Thoracic aorta (tissue), 2 donors: ENCODE results near the gene ZFPM1. TPM values are rescaled to one million over a fixed set of nuclear protein-coding genes. Genes with fewer than 3 reads are reported as not detected.

Experiments
- ATAC-seq: fragments of 150-250 bp; one replicate; pipeline ENCODE4 v1.8.0; 2017; ENCODE audit warnings: low read depth; ENCODE audit not compliant: insufficient number of reproducible peaks, low FRiP score
- DNase-seq: peaks from one replicate; pipeline ENCODE4 v3.0.0-alpha.2; 2020; ENCODE audit warnings: low spot score
- H3K27ac ChIP-seq, 2 donors: fragments of 200-600 bp; sonication (generic); 1 replicate in 1 of 2; 2 replicates in 1 of 2; pipeline ENCODE4 v1.5.1; 2016; ENCODE audit warnings: mild to moderate bottlenecking in 2 of 2, moderate library complexity in 2 of 2
- H3K27me3 ChIP-seq: fragments of 200-600 bp; sonication (generic); replicated peaks from 2 replicates; pipeline ENCODE4 v1.6.0; 2016; ENCODE audit warnings: mild to moderate bottlenecking; ENCODE audit not compliant: insufficient read depth
- H3K36me3 ChIP-seq: fragments of 200-600 bp; sonication (generic); one replicate; pipeline ENCODE4 v1.5.1; 2016
- H3K4me1 ChIP-seq, 2 donors: fragments of 200-600 bp; sonication (generic); 1 replicate in 1 of 2; 2 replicates in 1 of 2; pipeline versions ENCODE4 v1.5.1 to v1.6.0; 2016; ENCODE audit warnings: low read depth in 2 of 2, mild to moderate bottlenecking in 1 of 2; ENCODE audit not compliant: control insufficient read depth in 1 of 2
- H3K4me3 ChIP-seq: fragments of 200-600 bp; sonication (generic); 2 replicates; pipeline ENCODE4 v1.5.1; 2016; ENCODE audit warnings: mild to moderate bottlenecking
- H3K9me3 ChIP-seq: fragments of 200-600 bp; sonication (generic); 2 replicates; pipeline ENCODE4 v1.5.1; 2016
- CTCF ChIP-seq: fragments of 200-600 bp; sonication (generic); IDR thresholded peaks from one replicate; pipeline ENCODE4 v1.5.1; 2019; ENCODE audit warnings: antibody characterized with exemption
- total RNA-seq, 2 donors: library from RNA; depleted of rRNA; stranded (reverse); fragments of >200 nt; gene quantifications; one replicate each; pipeline versions ENCODE4 v1.1.0 to v1.2.3, GENCODE V29; 2016

The ZFPM1 gene
- total RNA-seq, 2 donors from 2014 or later: 1.8 to 2.5 TPM

GRCh38 chr16:88446736-88447135 is 6.3 kb upstream of the ZFPM1 start:
- no peaks in the 10 kb centered on the region for H3K27me3 ChIP-seq
- DNase-seq (no peak), ATAC-seq (no peak)
- no peak for TF ChIP-seq CTCF
- H3K9me3 ChIP-seq: no peaks in the 10 kb centered on the region
- H3K4me3 ChIP-seq: no peak overlapping the region
- no peak overlapping the region for H3K27ac ChIP-seq
- peaks cover 0 to 7% of the 10 kb centered on the region in 2 donors for H3K4me1 ChIP-seq
- H3K36me3 ChIP-seq: no peaks in the 10 kb centered on the region

- DNase-seq (no peak), ATAC-seq (no peak)
- Histone ChIP-seq H3K36me3 (no peaks in the 10 kb centered on the region), H3K27me3 (no peaks in the 10 kb centered on the region), H3K27ac (no peak overlapping the region), H3K4me3 (no peak overlapping the region), H3K9me3 (no peaks in the 10 kb centered on the region), H3K4me1 (peaks cover 0 to 12% of the 10 kb centered on the region in 2 donors)
- TF ChIP-seq CTCF: no peak
Measured at GRCh38 chr16:88447881-88448280, 5.2 kb upstream of the ZFPM1 start.

GRCh38 chr16:88448461-88449266 is 4.4 kb upstream of the ZFPM1 start:
- no peaks in the 10 kb centered on the region for H3K9me3 ChIP-seq
- H3K27me3 ChIP-seq: no peaks in the 10 kb centered on the region
- H3K36me3 ChIP-seq: no peaks in the 10 kb centered on the region
- no peak overlapping the region for H3K27ac ChIP-seq
- H3K4me3 ChIP-seq: no peak overlapping the region
- DNase-seq (no peak), ATAC-seq (no peak)
- TF ChIP-seq CTCF: no peak
- H3K4me1 ChIP-seq: peaks cover under 1 to 9% of the 10 kb centered on the region in 2 donors

GRCh38 chr16:88449267-88449561 is 3.9 kb upstream of the ZFPM1 start:
- Histone ChIP-seq H3K4me3 (no peak overlapping the region), H3K4me1 (peaks cover 4 to 14% of the 10 kb centered on the region in 2 donors), H3K9me3 (no peaks in the 10 kb centered on the region), H3K36me3 (no peaks in the 10 kb centered on the region), H3K27me3 (no peaks in the 10 kb centered on the region), H3K27ac (no peak overlapping the region)
- no peak for DNase-seq
- no peak for TF ChIP-seq CTCF
- no peak for ATAC-seq

GRCh38 chr16:88451586-88452481 is 1.2 kb upstream of the ZFPM1 start:
- Histone ChIP-seq H3K9me3 (no peaks in the 10 kb centered on the region), H3K4me1 (peaks cover 18 to 34% of the 10 kb centered on the region in 2 donors), H3K27ac (peak overlapping the region; percentile 3 to 65), H3K27me3 (no peaks in the 10 kb centered on the region), H3K4me3 (peak overlapping the region; percentile 87), H3K36me3 (no peaks in the 10 kb centered on the region)
- TF ChIP-seq CTCF: no peak
- no peak for DNase-seq
- ATAC-seq: no peak
